Osteocyte (in vitro differentiated cells): ENCODE data around the gene TM4SF4. TPM values are rescaled to one million over a fixed set of nuclear protein-coding genes. Genes with fewer than 3 reads are reported as not detected.

Experiments used
- DNase-seq: peaks from one replicate; pipeline ENCODE4 v3.0.0; 2021; ENCODE audit warnings: mixed read lengths; ENCODE audit not compliant: unreplicated experiment; ENCODE audit errors: extremely low spot score
- H3K27ac Mint-ChIP-seq: one replicate; pipeline ENCODE4 v1.8.0; 2021; ENCODE audit warnings: mild to moderate bottlenecking, mixed read lengths; ENCODE audit not compliant: unreplicated experiment
- H3K27me3 Mint-ChIP-seq: one replicate; pipeline ENCODE4 v1.8.0; 2021; ENCODE audit warnings: mixed read lengths; ENCODE audit not compliant: unreplicated experiment
- H3K36me3 Mint-ChIP-seq: one replicate; pipeline ENCODE4 v1.8.0; 2021; ENCODE audit warnings: mixed read lengths; ENCODE audit not compliant: unreplicated experiment
- H3K4me1 Mint-ChIP-seq: one replicate; pipeline ENCODE4 v1.8.0; 2021; ENCODE audit warnings: mixed read lengths; ENCODE audit not compliant: unreplicated experiment
- H3K4me3 Mint-ChIP-seq: one replicate; pipeline ENCODE4 v1.8.0; 2021; ENCODE audit warnings: mild to moderate bottlenecking, moderate library complexity, mixed read lengths; ENCODE audit not compliant: unreplicated experiment
- H3K9me3 Mint-ChIP-seq: one replicate; pipeline ENCODE4 v1.8.0; 2021; ENCODE audit warnings: mixed read lengths; ENCODE audit not compliant: unreplicated experiment
- CTCF ChIP-seq: fragments of 200-600 bp; sonication (generic); IDR thresholded peaks from 2 replicates; pipeline ENCODE4 v1.5.0; 2021; ENCODE audit warnings: antibody characterized with exemption, mild to moderate bottlenecking, moderate library complexity
- total RNA-seq: library from RNA; stranded (reverse); gene quantifications from 2 replicates; pipeline ENCODE4 v1.2.1, GENCODE V29; 2021

TM4SF4 gene
- total RNA-seq, 1 donor from 2014 or later, result not detected

GRCh38 chr3:149487598-149488197 is 13.2 kb downstream of the TM4SF4 start:
- no peak overlapping the region for H3K4me3 Mint-ChIP-seq
- no peaks in the 10 kb centered on the region for H3K36me3 Mint-ChIP-seq
- TF ChIP-seq CTCF, result no peak
- H3K27me3 Mint-ChIP-seq, result no peaks in the 10 kb centered on the region
- H3K9me3 Mint-ChIP-seq, result no peaks in the 10 kb centered on the region
- no peak overlapping the region for H3K27ac Mint-ChIP-seq
- DNase-seq, result no peak
- peaks cover 10% of the 10 kb centered on the region for H3K4me1 Mint-ChIP-seq

GRCh38 chr3:149489060-149489690 is 14.7 kb downstream of the TM4SF4 start:
- Mint-ChIP-seq H3K36me3 (no peaks in the 10 kb centered on the region), H3K27me3 (no peaks in the 10 kb centered on the region), H3K4me1 (peaks cover 12% of the 10 kb centered on the region), H3K27ac (no peak overlapping the region), H3K9me3 (no peaks in the 10 kb centered on the region), H3K4me3 (no peak overlapping the region)
- TF ChIP-seq CTCF, result peak; percentile 68
- DNase-seq, result no peak

- H3K36me3 Mint-ChIP-seq, result no peaks in the 10 kb centered on the region
- no peaks in the 10 kb centered on the region for H3K27me3 Mint-ChIP-seq
- TF ChIP-seq CTCF, result no peak
- H3K4me1 Mint-ChIP-seq, result peaks cover 14% of the 10 kb centered on the region
- H3K9me3 Mint-ChIP-seq, result no peaks in the 10 kb centered on the region
- H3K4me3 Mint-ChIP-seq, result no peak overlapping the region
- no peak overlapping the region for H3K27ac Mint-ChIP-seq
- no peak for DNase-seq
Measured at GRCh38 chr3:149490260-149490971, 15.9 kb downstream of the TM4SF4 start.

GRCh38 chr3:149493315-149494021 is 19.0 kb downstream of the TM4SF4 start:
- no peaks in the 10 kb centered on the region for H3K36me3 Mint-ChIP-seq
- H3K4me3 Mint-ChIP-seq, result no peak overlapping the region
- no peaks in the 10 kb centered on the region for H3K27me3 Mint-ChIP-seq
- no peak for DNase-seq
- TF ChIP-seq CTCF, result no peak
- peaks cover 10% of the 10 kb centered on the region for H3K4me1 Mint-ChIP-seq
- no peak overlapping the region for H3K27ac Mint-ChIP-seq
- no peaks in the 10 kb centered on the region for H3K9me3 Mint-ChIP-seq
